ENCODE measurements around the gene JMJD4.
"Not testable (repeated sequence)": the region's sequence is repeated elsewhere in the genome, so short reads cannot be mapped to it uniquely, and the experiment has no call there.

Gene JMJD4

DNA sequence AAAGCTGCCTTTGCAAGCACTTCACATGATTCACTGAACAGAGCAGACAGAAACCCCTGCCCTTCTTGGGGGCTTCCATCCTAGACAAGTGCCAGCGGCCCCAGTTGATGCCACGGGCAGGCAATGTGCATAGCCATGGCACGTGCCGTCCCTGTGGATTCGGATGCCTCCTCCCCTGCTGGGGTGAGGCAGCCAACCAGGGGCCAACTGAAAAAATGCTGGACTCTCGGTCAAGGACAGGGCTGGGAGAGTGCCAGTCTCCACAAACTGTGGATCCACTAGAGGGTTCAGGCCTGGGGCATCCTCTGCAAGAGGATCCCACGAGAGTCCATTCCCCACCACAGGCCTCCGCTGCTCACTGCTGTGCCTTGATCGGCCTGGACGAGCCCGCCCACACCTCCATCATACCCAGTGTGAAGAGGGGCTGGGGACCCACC is 3.8 kb downstream of the JMJD4 start:
- DNase-seq: no peak

DNA sequence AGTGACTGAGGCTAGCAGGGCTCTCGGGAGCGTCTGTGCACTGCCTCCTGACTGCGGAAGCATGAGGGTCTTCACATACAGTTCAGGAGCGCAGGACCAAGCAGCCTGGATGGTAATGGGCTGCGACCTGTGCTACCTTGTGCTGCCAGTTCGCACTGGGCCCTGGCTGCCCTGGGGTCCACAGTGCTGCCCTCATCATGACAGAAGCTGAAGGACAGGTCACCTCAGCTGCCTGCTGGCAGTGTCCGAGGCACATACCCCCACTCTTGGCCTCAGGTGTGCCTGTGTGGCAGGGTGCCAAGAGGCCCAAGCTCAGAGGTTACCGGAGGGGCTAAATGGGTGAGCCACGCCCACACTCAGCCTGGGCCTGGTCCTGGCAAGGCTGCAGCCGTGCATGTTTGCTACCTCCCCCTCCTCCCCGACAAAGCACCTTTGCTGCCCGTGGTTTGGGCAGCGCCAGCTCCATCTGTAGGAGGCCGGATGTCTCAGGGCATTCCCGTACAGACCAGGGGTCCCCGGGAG is 4.4 kb downstream of the JMJD4 start:
- DNase-seq: no peak

DNA sequence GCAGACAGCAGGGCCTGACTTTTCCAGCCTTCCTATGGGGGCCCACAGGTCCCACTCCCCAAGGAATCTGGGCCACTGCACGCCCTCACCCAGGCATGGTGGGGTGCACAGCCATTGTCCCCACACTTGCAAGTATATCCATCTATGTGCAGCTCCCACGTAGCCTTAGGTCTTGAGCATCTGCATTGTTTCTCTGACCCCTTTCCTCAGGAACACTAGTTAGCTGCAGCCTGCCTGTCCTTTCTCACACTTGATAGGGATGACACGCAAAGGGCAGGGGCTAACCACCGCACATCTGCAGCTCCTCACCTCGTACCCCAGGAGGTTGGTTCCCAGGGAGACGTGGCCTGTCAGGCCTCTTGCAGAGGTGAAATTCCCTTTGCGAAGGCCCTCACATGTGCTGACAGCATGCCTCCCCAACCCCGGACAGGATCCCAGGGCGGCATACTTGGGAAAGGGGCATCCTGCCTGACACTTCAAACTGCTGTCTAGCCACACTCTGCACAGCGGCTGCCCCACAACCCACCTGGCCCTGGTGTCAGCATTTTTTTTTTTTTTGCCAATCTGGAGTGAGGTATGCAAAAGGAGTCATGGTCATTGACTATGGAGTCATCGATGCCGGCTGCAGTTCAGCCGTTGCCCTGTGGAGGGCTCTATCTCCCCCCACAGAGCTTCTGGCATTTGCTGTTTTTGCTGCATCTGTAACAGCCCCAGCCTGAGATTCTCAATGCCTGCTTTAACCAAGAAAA is 5.0 kb downstream of the JMJD4 start:
- DNase-seq: peak; percentile 52

DNA sequence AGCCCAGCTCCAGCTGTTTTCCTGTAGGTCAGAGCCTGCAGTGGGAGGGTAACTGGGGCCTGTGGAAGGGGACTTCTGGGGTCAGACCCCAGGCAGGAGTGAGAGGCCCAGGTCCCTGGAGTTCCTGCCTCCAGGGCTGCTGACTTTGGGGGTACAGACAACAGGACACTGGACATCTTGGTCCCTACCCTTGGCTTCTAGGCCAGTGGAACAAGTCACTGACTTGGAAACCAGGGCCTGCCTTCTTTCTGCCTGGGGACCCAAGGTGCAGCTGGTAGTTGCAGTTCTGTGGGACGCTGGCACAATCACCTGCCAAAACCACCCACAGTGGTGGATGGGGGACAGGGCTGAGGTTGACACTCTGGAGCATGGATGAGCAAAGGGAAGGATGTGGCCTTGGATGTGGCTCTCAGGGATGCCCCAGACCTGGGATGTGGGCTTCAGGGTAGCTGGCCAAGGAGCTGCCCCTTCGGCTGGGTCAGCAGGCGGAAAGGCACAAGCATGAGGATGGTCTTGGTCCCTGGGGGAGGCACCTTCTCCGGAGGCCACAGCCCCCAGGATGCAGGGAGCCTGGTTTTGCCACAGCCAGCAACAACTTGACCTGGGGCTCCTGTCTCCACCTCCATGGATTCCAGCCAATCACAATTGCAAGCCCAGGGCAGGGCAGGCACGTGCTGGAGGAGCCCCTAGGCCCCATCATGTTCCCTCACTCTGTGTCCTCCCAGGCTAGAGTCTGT is 5.8 kb downstream of the JMJD4 start:
- DNase-seq: no peak

DNA sequence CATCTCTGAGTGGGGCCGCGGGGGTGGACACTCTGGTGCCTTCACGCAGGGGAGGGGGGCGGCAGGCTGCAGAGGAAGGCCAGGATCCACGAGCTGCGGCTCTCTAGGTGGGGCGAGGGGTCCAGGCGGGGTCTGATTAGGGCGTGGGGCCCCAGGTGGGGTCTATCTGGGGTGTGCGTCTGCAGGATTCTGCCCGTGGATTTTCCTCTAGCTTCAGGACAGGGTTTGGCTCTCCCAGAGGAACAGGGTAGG is 6.3 kb downstream of the JMJD4 start:
- DNase-seq: no peak

DNA sequence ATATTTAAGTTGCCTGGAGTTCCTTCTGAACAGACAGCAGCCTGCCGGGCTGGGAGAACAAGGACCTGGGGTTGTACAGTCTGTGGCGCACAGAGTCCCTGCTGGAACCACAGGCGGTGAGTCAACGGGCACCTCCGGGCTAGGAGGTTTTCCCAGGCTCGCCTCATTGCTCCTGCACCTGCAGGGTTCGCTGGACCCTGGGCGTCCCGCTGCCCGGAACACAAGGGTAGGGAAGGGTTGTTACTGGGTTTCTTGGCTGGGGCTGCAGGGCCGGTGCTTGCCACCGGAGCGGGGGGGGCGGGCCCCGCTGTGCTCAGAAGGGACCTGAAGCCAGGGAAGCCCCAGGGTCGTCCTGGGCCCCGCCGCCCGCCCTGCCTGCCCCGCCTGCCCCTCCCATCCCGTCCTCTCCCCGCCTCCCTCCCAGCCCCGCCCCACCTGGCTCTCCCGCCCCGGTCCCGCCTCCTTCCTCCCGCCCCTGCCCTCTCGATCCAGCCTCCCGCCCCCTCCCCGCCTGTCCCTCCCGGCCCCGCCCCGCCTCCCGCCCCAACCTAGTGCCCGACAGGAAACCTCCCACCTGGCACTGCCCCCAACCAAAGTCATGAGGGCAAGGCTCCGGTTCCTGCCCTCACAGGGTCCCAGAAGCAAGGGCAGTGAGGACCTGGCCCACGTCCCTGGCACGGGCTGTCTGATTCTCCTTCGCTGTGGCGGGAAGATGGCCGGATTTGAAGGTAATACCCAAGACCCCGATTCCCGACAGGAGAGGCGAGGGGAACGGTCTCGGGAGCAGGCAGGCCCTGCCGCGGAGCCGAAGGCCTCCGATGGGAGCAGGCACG is 6.8 kb downstream of the JMJD4 start:
- DNase-seq: peak; percentile 91

DNA sequence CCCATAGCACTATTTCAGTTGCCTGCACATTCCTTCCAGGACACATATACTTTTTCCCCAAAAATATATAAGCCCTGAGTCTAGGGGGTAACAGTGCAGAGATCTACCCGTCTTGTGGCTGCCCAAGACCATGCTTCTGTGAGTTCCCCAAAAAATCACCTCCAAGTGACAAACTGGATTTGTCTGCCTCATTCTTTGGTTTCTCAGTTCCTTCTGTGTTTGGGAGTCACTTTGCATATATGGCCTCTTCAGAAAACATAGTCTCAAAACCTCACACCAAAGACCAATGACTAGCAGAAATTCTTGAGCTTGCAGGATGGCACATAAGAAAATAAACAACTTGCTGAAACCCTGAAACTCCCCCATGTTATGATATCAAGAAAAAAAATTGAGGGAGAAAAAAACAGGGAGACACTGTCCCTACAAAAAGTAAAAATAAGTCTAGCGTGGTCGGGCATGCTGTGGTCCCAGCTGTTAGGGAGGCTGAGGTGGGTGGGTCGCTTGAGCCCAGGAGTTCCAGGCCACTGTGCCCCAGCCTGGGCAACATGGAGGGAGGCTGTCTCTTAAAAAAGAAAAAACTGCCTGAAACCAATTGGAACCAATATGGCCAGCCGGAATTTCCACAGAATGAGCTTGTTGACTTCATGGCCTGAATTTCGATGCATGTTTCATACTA is 8.0 kb downstream of the JMJD4 start:
- no peak for DNase-seq

DNA sequence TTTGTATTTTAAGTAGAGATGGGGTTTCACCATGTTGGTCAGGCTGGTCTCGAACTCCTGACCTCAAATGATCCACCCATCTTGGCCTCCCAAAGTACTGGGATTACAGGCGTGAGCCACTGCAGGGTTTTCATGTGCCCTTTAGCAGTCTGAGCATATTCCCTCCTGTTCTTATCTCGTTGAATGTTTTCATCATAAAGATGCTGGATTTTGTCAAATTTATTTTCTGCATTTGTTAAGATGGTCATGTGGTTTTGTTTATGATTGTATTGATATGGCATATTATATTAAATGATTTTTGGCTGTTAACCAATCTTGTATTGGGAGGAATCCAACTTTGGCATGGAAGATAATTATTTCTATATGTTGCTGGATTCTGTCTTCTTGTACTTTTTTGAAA is 8.8 kb downstream of the JMJD4 start:
- no peak for DNase-seq

DNA sequence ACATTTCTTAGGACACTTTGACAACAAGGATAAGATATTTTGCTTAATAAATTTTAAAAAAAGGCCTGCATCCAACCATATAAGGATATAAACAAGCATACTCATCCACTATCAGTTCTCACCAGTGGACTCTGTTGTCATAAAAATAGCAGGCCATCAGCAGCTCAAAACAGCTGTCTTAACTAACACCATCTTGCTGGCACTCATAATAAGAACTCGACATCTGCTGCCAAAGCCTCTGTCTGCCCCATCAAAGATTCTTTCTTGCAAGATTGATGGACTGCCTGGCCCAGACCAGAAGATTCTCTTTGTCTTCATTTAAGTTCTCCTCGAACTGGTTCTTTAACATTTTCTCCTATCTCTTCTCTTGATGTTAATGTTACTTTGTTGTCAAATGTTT is 10.1 kb downstream of the JMJD4 start:
- DNase-seq: no peak

DNA sequence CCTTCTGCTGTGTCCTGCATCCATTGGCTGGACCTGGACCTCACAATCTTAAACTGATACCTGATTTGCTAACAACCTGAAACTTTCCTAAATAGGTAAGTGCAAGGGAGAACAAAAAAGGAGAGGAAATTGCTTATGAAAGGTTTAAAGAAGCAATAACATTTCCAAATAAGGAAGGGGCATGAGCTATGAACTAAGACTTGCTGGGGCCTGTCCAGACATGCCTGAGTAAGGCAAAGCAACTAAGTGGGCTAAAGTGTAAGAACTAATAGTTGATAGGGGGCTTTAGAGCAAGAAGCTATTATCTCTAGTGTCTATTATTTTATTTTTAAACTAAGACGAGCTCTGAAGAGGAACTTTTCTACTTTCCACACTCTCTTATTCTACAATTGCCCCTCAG is 11.6 kb downstream of the JMJD4 start:
- DNase-seq: no peak

DNA sequence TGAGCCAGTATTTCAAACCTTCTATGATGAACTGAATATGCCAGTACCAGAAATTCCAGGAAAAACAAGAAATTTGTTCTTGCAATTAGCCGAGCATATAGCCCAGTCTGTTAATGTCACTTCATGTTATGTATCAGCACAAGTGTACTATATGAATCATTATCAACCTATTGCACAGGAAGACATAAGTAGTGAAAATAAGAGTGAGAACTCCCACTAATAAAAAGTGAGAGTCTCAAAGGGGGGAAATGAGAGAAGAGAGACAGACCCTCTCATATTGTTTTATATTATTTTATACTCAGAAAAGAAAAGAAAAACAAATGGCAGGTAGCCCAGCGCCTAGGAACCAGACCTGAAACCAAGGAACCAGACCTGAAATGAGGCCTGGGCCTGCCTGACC is 16.2 kb downstream of the JMJD4 start:
- no peak for DNase-seq

DNA sequence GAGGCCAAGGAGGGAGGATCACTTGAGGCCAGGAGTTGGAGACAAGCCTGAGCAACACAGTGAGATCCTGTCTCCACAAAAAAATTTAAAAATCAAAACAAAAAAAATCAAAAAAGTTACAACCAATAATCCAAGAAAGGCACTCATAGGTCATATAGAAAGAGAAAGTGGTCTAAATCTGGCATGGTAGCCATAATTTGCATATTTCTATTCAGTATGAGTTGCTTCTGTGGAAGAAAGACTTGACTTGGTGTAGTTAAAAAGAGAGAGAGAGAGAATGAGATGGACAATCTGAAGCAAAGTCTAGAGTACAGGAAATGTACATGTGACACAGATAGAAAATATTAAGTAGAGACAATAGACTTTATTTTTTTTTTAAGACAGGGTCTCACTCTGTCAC is 22.5 kb downstream of the JMJD4 start:
- no peak for DNase-seq

DNA sequence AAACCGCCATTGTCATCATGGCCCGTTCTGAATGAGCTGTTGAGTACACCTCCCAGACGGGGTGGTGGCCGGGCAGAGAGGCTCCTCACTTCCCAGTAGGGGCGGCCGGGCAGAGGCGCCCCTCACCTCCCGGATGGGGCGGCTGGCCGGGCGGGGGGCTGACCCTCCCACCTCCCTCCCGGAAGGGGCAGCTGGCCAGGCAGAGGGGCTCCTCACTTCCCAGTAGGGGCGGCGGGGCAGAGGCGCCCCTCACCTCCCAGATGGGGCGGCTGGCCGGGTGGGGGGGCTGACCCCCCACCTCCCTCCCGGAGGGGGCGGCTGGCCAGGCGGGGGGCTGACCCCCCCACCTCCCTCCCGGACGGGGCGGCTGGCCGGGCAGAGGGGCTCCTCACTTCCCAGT is 24.6 kb downstream of the JMJD4 start:
- not testable (repeated sequence) for DNase-seq

DNA sequence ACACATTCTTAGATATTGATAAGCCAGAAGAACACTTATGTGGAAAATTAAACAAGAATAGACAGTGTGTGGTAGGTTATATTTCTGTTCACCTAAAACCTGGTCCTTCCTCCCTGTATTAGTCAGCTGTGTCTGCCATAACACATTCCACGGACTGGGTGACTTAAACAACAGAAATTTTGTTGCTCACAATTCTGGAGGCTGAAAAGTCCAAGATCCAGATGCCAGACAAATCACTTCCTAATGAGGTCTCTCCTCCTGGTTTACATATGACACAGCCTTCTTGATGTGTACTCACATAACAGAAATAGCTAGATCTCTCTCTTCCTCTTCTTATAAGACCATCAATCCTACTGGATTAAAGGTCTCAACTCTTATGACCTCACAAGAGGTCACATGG is 25.7 kb downstream of the JMJD4 start:
- no peak for DNase-seq

DNA sequence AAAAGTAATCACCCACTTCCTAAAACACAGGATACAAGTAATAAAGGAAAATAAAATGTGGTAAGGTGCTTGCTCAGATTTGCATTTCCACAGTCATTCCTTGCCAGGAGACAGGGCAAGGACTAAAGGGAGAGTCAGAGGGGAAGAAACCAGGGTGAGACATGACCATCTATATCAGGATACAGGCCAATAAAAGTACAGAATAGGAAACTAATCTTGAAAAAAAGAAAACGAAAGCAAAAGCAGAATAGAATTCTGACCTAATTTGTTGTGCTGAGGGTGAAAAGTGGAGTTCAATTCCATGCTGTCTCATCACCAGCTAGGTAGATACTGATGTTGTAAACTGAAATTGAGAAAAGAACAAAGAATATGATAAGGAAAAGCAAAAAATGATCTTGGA is 27.3 kb downstream of the JMJD4 start:
- DNase-seq: no peak

DNA sequence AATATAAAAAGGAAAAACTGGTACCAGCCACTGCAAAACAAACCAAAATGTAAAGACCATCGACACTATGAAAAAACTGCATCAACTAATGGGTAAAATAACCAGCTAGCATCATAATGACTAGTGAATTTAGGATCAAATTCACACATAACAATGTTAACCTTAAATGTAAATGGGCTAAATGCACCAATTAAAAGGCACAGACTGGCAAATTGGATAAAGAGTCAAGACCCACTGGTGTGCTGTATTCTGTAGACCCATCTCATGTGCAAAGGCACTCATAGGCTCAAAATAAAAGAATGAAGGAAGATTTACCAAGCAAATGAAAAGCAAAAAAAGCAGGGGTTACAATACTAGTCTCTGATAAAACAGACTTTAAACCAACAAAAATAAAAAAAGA is 33.5 kb downstream of the JMJD4 start:
- not testable (repeated sequence) for DNase-seq

DNA sequence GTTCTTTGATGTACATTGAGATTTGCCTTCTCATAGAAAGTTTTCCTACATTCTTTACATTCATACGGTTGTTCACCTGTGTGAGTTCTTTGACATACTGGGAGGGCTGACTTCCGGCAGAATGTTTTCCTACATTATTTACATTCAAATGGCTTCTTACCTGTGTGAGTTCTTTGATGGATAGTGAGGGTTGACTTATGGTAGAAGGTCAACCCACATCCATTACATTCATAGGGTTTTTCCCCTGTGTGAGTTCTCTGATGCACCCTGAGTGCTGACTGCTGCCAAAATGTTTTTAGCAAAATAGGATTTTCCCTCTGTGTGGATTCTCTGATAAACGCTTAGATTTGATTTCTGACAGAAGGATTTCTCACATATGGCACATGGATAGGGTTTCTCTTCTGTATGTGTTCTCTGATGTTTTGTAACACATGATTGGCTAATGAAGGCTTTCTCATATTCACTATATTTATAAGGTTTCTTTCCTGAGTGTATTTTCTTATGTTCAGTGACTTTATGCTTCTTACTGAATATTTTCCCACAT is 37.7 kb downstream of the JMJD4 start:
- DNase-seq: no peak

DNA sequence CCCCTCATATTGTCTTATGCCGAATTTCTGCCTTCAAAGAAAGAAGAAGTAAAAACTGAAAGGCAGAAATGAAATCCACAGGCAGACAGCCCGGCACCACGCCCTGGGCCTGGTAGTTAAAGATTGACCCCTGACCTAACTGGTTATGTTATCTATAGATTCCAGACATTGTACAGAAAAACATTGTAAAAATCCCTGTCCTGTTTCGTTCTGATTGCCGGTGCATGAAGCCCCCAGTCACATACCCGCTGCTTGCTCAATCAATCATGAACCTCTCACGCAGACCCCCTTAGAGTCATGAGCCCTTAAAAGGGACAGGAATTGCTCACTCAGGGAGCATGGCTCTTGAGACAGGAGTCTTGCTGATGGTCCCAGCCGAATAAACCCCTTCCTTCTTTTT is 49.3 kb downstream of the JMJD4 start:
- DNase-seq: no peak

All from CD4-positive, alpha-beta T cell treated with Interleukin-17A for 4 hours (primary cell).